ENCODE data around the gene ATP8A1. TPM values are rescaled to one million over a fixed set of nuclear protein-coding genes. Genes with fewer than 3 reads are reported as not detected.

ATP8A1 gene
- total RNA-seq, 8 experiments from 2014 or later = 1.1 to 44.1 (median 31.6) TPM

GRCh38 chr4:42454755-42455420 lies 202.0 kb downstream of the ATP8A1 start:
- 40 to 86% (median 52%) methylated on average over 1 to 2 of the region's 2 CpGs; no CpG with 5 or more reads in 4 of the 10 experiments for WGBS, 10 experiments
- H3K4me3 ChIP-seq = no peak overlapping the region
- in situ Hi-C loops (cut with MboI; ENCODE audit: low pct_unique_long_range_greater_than_20kb in 2 of 9, low sequenced_read_pairs in 9 of 9, unreplicated experiment in 9 of 9) = no loop called here
- H3K27ac ChIP-seq = no peak overlapping the region
- H3K4me1 ChIP-seq (replicated peaks in 1 of 2) = peaks cover 39 to 58% of the 10 kb centered on the region in 2 donors
- ATAC-seq (replicated peaks in 6 of 8) = peak in 5 of 8 experiments; percentile 93 to 98 (median 97)

- ATAC-seq (replicated peaks in 6 of 8) = no peak
- 50 to 83% (median 60%) methylated on average over 1 of the region's 1 CpG; no CpG with 5 or more reads in 5 of the 10 experiments for WGBS, 10 experiments
- H3K27ac ChIP-seq = peak overlapping the region in 1 of 2 donors; percentile 35
- no peak overlapping the region for H3K4me3 ChIP-seq
- peaks cover 36 to 52% of the 10 kb centered on the region in 2 donors for H3K4me1 ChIP-seq (replicated peaks in 1 of 2)
- in situ Hi-C loops (cut with MboI; ENCODE audit: low pct_unique_long_range_greater_than_20kb in 2 of 9, low sequenced_read_pairs in 9 of 9, unreplicated experiment in 9 of 9) = no loop called here
Observed at GRCh38 chr4:42453612-42454011, 203.3 kb downstream of the ATP8A1 start.

- no peak for ATAC-seq (replicated peaks in 6 of 8)
- Histone ChIP-seq H3K4me3 (no peak overlapping the region), H3K27ac (no peak overlapping the region), H3K4me1 (replicated peaks in 1 of 2) (peaks cover 34 to 45% of the 10 kb centered on the region in 2 donors)
- WGBS, 10 experiments = 0 to 69% (median 20%) methylated on average over 2 to 3 of the region's 3 CpGs; no CpG with 5 or more reads in 2 of the 10 experiments
- in situ Hi-C loops (cut with MboI; ENCODE audit: low pct_unique_long_range_greater_than_20kb in 2 of 9, low sequenced_read_pairs in 9 of 9, unreplicated experiment in 9 of 9) = no loop called here
Observed at GRCh38 chr4:42452823-42453222, 204.1 kb downstream of the ATP8A1 start.

GRCh38 chr4:42446823-42447222 lies 210.1 kb downstream of the ATP8A1 start:
- ATAC-seq (replicated peaks in 6 of 8) = no peak
- in situ Hi-C loops (cut with MboI; ENCODE audit: low pct_unique_long_range_greater_than_20kb in 2 of 9, low sequenced_read_pairs in 9 of 9, unreplicated experiment in 9 of 9) = no loop called here
- no peak overlapping the region for H3K4me3 ChIP-seq
- WGBS, 10 experiments = 20 to 73% (median 53%) methylated on average over 2 to 5 of the region's 5 CpGs
- H3K4me1 ChIP-seq (replicated peaks in 1 of 2) = peaks cover 4 to 5% of the 10 kb centered on the region in 2 donors
- no peak overlapping the region for H3K27ac ChIP-seq

- H3K4me1 ChIP-seq (replicated peaks in 1 of 2) = peaks cover 0 to 6% of the 10 kb centered on the region in 2 donors
Observed at GRCh38 chr4:42445038-42445437, 211.9 kb downstream of the ATP8A1 start.

GRCh38 chr4:42442601-42443000 lies 214.3 kb downstream of the ATP8A1 start:
- peaks cover 0 to 10% of the 10 kb centered on the region in 2 donors for H3K4me1 ChIP-seq (replicated peaks in 1 of 2)
- ATAC-seq (replicated peaks in 6 of 8) = no peak
- WGBS, 10 experiments = 80 to 100% (median 98%) methylated on average over 1 to 2 of the region's 2 CpGs
- no peak overlapping the region for H3K4me3 ChIP-seq
- no peak overlapping the region for H3K27ac ChIP-seq
- in situ Hi-C loops (cut with MboI; ENCODE audit: low pct_unique_long_range_greater_than_20kb in 2 of 9, low sequenced_read_pairs in 9 of 9, unreplicated experiment in 9 of 9) = no loop called here

More at GRCh38 chr4:42445038-42445437, 211.9 kb downstream of the ATP8A1 start:
- 67 to 100% (median 85%) methylated on average over 2 to 5 of the region's 5 CpGs; no CpG with 5 or more reads in 2 of the 10 experiments for WGBS, 10 experiments
- no peak for ATAC-seq (replicated peaks in 6 of 8)
- in situ Hi-C loops (cut with MboI; ENCODE audit: low pct_unique_long_range_greater_than_20kb in 2 of 9, low sequenced_read_pairs in 9 of 9, unreplicated experiment in 9 of 9) = no loop called here
- H3K4me3 ChIP-seq = no peak overlapping the region
- no peak overlapping the region for H3K27ac ChIP-seq

- 40 to 100% (median 85%) methylated on average over 1 to 4 of the region's 4 CpGs; no CpG with 5 or more reads in 1 of the 10 experiments for WGBS, 10 experiments
- Histone ChIP-seq H3K27ac (no peak overlapping the region), H3K4me1 (replicated peaks in 1 of 2) (peaks cover 0 to 25% of the 10 kb centered on the region in 2 donors), H3K4me3 (no peak overlapping the region)
- in situ Hi-C loops (cut with MboI; ENCODE audit: low pct_unique_long_range_greater_than_20kb in 2 of 9, low sequenced_read_pairs in 9 of 9, unreplicated experiment in 9 of 9) = no loop called here
- ATAC-seq (replicated peaks in 6 of 8) = peak in 5 of 8 experiments; percentile 26 to 57 (median 51)
Observed at GRCh38 chr4:42440083-42440482, 216.8 kb downstream of the ATP8A1 start.

GRCh38 chr4:42436928-42437565 lies 219.9 kb downstream of the ATP8A1 start:
- in situ Hi-C loops (cut with MboI; ENCODE audit: low pct_unique_long_range_greater_than_20kb in 2 of 9, low sequenced_read_pairs in 9 of 9, unreplicated experiment in 9 of 9) = no loop called here
- Histone ChIP-seq H3K27ac (no peak overlapping the region), H3K4me3 (no peak overlapping the region), H3K4me1 (replicated peaks in 1 of 2) (peaks cover 0 to 25% of the 10 kb centered on the region in 2 donors)
- ATAC-seq (replicated peaks in 6 of 8) = peak in 1 of 8 experiments; percentile 29
- WGBS, 10 experiments = 50 to 100% (median 79%) methylated on average over 1 to 7 of the region's 7 CpGs

GRCh38 chr4:42428036-42428435 lies 228.9 kb downstream of the ATP8A1 start:
- WGBS, 10 experiments = 17 to 100% (median 81%) methylated on average over 1 to 2 of the region's 2 CpGs; no CpG with 5 or more reads in 5 of the 10 experiments
- H3K4me3 ChIP-seq = no peak overlapping the region
- no peak for ATAC-seq (replicated peaks in 6 of 8)

GRCh38 chr4:42425146-42426065 lies 231.5 kb downstream of the ATP8A1 start:
- WGBS, 10 experiments = 25 to 97% (median 64%) methylated on average over 2 to 16 of the region's 19 CpGs; no CpG with 5 or more reads in 1 of the 10 experiments
- H3K4me3 ChIP-seq = peak overlapping the region in 1 of 5 donors; percentile 7
- H3K27ac ChIP-seq = peak overlapping the region; percentile 45 to 66
- peak in 3 of 8 experiments; percentile 49 to 61 (median 54) for ATAC-seq (replicated peaks in 6 of 8)
- in situ Hi-C loops (cut with MboI; ENCODE audit: low pct_unique_long_range_greater_than_20kb in 2 of 9, low sequenced_read_pairs in 9 of 9, unreplicated experiment in 9 of 9) = no loop called here
- peaks cover 5 to 11% of the 10 kb centered on the region in 2 donors for H3K4me1 ChIP-seq (replicated peaks in 1 of 2)

More at GRCh38 chr4:42428036-42428435, 228.9 kb downstream of the ATP8A1 start:
- no peak overlapping the region for H3K27ac ChIP-seq
- in situ Hi-C loops (cut with MboI; ENCODE audit: low pct_unique_long_range_greater_than_20kb in 2 of 9, low sequenced_read_pairs in 9 of 9, unreplicated experiment in 9 of 9) = no loop called here
- H3K4me1 ChIP-seq (replicated peaks in 1 of 2) = peaks cover 5 to 11% of the 10 kb centered on the region in 2 donors

GRCh38 chr4:42420140-42420539 lies 236.8 kb downstream of the ATP8A1 start:
- Histone ChIP-seq H3K27ac (no peak overlapping the region), H3K4me1 (replicated peaks in 1 of 2) (peaks cover 0 to 3% of the 10 kb centered on the region in 2 donors), H3K4me3 (no peak overlapping the region)
- in situ Hi-C loops (cut with MboI; ENCODE audit: low pct_unique_long_range_greater_than_20kb in 2 of 9, low sequenced_read_pairs in 9 of 9, unreplicated experiment in 9 of 9) = no loop called here
- peak in 2 of 8 experiments; percentile 18 to 62 for ATAC-seq (replicated peaks in 6 of 8)
- 0 to 100% (median 77%) methylated on average over 1 to 5 of the region's 5 CpGs; no CpG with 5 or more reads in 1 of the 10 experiments for WGBS, 10 experiments

GRCh38 chr4:42417550-42417949 lies 239.4 kb downstream of the ATP8A1 start:
- Histone ChIP-seq H3K4me3 (no peak overlapping the region), H3K27ac (no peak overlapping the region), H3K4me1 (replicated peaks in 1 of 2) (no peaks in the 10 kb centered on the region)
- ATAC-seq (replicated peaks in 6 of 8) = peak in 1 of 8 experiments; percentile 80
- in situ Hi-C loops (cut with MboI; ENCODE audit: low pct_unique_long_range_greater_than_20kb in 2 of 9, low sequenced_read_pairs in 9 of 9, unreplicated experiment in 9 of 9) = no loop called here
- 17 to 100% (median 85%) methylated on average over 1 to 3 of the region's 3 CpGs; no CpG with 5 or more reads in 1 of the 10 experiments for WGBS, 10 experiments

Measured in motor neuron (in vitro differentiated cells).